Measurements from ENCODE around the gene GAREM1. TPM values are rescaled to one million over a fixed set of nuclear protein-coding genes. Genes with fewer than 3 reads are reported as not detected.

GAREM1 gene
- total and polyA plus RNA-seq, 8 donors = 2.5 to 60.3 (median 16.2) TPM

DNA sequence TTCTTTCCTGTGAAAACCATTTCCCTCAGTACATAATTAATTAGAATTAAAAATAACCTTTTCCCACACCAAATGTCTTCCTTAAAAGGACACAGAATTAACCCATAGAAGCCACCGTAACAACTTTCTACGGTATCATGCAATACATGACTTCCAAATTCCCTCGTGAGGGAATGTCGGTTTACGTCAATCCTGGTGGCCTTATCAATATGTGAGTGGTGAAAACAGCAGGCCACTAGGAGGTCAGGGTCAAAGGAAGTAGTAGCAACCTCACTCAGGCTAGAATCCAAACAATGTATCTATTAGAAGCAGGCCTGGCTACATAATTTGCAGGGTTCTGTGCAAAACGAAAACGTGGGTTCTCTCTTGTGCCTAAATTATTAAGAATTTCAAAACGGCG lies 112.2 kb downstream of the GAREM1 start:
- WGBS, 5 donors = 75 to 85% (median 77%) methylated on average over 9 of the region's 9 CpGs
- DNase-seq = no peak
- Histone ChIP-seq H3K27ac (no peak overlapping the region), H3K36me3 (no peaks in the 10 kb centered on the region), H3K4me3 (no peak overlapping the region), H3K27me3 (no peaks in the 10 kb centered on the region), H3K4me1 (peaks cover 0 to 26% (median 4%) of the 10 kb centered on the region in 4 donors), H3K9me3 (no peaks in the 10 kb centered on the region)
- intact Hi-C loops (cut with DNase I; ENCODE audit: low total_unique reads) = no loop called here
- TF ChIP-seq POLR2A (IDR thresholded peaks at IDR 0.05) (no peak), EP300 (IDR thresholded peaks at IDR 0.05) (no peak), POLR2AphosphoS5 (IDR thresholded peaks at IDR 0.05) (no peak)
- TF ChIP-seq, protein P1, sequence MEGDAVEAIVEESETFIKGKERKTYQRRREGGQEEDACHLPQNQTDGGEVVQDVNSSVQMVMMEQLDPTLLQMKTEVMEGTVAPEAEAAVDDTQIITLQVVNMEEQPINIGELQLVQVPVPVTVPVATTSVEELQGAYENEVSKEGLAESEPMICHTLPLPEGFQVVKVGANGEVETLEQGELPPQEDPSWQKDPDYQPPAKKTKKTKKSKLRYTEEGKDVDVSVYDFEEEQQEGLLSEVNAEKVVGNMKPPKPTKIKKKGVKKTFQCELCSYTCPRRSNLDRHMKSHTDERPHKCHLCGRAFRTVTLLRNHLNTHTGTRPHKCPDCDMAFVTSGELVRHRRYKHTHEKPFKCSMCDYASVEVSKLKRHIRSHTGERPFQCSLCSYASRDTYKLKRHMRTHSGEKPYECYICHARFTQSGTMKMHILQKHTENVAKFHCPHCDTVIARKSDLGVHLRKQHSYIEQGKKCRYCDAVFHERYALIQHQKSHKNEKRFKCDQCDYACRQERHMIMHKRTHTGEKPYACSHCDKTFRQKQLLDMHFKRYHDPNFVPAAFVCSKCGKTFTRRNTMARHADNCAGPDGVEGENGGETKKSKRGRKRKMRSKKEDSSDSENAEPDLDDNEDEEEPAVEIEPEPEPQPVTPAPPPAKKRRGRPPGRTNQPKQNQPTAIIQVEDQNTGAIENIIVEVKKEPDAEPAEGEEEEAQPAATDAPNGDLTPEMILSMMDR (IDR thresholded peaks at IDR 0.05) = no peak

DNA sequence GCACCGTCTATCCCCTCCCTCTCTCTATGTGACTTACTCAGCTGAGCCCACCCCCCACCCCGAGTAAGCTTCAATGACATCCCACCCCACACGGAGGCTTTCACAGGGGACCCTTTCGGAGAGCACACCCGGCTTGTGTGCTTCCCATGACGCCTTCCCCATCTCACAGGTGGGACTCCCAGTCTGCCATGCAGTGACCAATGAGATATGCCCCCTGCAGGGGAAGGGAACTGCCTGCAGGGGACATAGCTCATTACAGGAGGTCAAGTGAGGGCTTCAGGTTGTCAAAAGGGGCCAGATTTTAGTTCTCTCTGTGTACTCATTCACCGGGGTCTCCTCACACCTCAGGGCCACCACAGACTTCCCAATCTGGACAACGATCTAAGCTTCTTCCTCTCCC lies 112.6 kb downstream of the GAREM1 start:
- H3K9me3 ChIP-seq = no peaks in the 10 kb centered on the region
- no peak overlapping the region for H3K27ac ChIP-seq
- H3K36me3 ChIP-seq = no peaks in the 10 kb centered on the region
- TF ChIP-seq, protein P1 (IDR thresholded peaks at IDR 0.05) = no peak
- TF ChIP-seq POLR2AphosphoS5 (IDR thresholded peaks at IDR 0.05) (no peak), EP300 (IDR thresholded peaks at IDR 0.05) (no peak), POLR2A (IDR thresholded peaks at IDR 0.05) (no peak)
- H3K4me3 ChIP-seq = no peak overlapping the region
- peaks cover 0 to 26% (median 4%) of the 10 kb centered on the region in 4 donors for H3K4me1 ChIP-seq
- no peak for DNase-seq
- WGBS, 5 donors = 82 to 88% (median 82%) methylated on average over 8 of the region's 8 CpGs
- H3K27me3 ChIP-seq = no peaks in the 10 kb centered on the region
- intact Hi-C loops (cut with DNase I; ENCODE audit: low total_unique reads) = no loop called here

DNA sequence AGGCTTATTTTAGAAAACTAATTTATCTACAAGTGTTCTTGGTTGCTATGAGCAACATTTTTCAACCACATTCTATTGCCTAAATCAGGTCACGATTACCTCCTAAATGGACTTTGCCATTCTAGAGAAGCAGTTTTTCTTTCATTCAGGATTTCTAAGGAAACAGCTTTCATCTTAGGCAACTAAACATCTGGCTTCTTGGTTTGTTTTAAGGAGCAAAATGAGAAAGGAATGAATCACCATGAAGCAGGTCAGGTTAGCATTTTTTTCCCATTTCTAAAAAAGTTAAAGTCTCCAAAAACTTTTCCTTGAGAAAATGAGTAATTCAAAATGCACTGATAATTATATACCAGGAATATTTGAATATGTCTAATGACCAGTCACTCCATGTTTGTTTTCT lies 114.8 kb downstream of the GAREM1 start:
- H3K4me1 ChIP-seq = peaks cover 0 to 36% (median 16%) of the 10 kb centered on the region in 4 donors
- peak overlapping the region in 1 of 5 donors; percentile 5 for H3K27ac ChIP-seq
- intact Hi-C loops (cut with DNase I; ENCODE audit: low total_unique reads) = no loop called here
- TF ChIP-seq POLR2A (IDR thresholded peaks at IDR 0.05) = no peak
- TF ChIP-seq POLR2AphosphoS5 (IDR thresholded peaks at IDR 0.05) = no peak
- no peak for TF ChIP-seq EP300 (IDR thresholded peaks at IDR 0.05)
- TF ChIP-seq, protein P1 (IDR thresholded peaks at IDR 0.05) = no peak
- WGBS, 5 donors = 26 to 37% (median 35%) methylated on average over 1 of the region's 1 CpG
- DNase-seq = no peak
- H3K36me3 ChIP-seq = no peaks in the 10 kb centered on the region
- no peak overlapping the region for H3K4me3 ChIP-seq
- H3K27me3 ChIP-seq = no peaks in the 10 kb centered on the region
- no peaks in the 10 kb centered on the region for H3K9me3 ChIP-seq

DNA sequence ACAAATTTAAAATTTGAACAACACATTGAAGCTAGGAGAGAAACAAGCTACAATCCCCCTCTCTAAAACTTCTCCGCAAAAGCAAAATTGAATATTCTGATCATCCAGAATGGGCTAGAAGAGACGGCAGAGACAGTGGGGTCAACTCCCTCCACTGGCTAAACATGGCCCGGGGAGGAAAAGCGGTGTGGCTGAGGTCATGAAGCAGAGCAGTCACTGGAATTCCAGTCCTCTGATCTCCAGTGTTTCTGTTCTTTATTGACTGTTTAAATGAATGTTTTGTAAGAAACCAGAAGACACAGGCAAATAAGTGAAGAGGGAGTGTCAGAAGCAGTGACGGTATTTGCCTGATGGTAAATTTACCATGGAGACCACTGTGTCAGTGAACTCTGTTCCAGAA lies 116.2 kb downstream of the GAREM1 start:
- Histone ChIP-seq H3K27me3 (no peaks in the 10 kb centered on the region), H3K9me3 (no peaks in the 10 kb centered on the region), H3K27ac (no peak overlapping the region), H3K4me3 (no peak overlapping the region), H3K4me1 (peaks cover 8 to 46% (median 28%) of the 10 kb centered on the region in 4 donors), H3K36me3 (no peaks in the 10 kb centered on the region)
- TF ChIP-seq, protein P1 (IDR thresholded peaks at IDR 0.05) = no peak
- TF ChIP-seq EP300 (IDR thresholded peaks at IDR 0.05) (no peak), POLR2AphosphoS5 (IDR thresholded peaks at IDR 0.05) (no peak), POLR2A (IDR thresholded peaks at IDR 0.05) (no peak)
- intact Hi-C loops (cut with DNase I; ENCODE audit: low total_unique reads) = no loop called here
- WGBS, 5 donors = 90 to 96% (median 94%) methylated on average over 5 of the region's 5 CpGs
- DNase-seq = no peak
